Measurements from ENCODE around the gene CLDN20. TPM values are rescaled to one million over a fixed set of nuclear protein-coding genes. Genes with fewer than 3 reads are reported as not detected.

CLDN20 gene
- total and polyA plus RNA-seq, 2 of the 4 experiments (the other 2 are of a cell fraction) = not detected

- peaks cover 20% of the 10 kb centered on the region for H3K36me3 ChIP-seq (ENCODE audit: control insufficient read depth, insufficient read depth, low read length)
- H3K27me3 ChIP-seq (ENCODE audit: control insufficient read depth, insufficient read depth, low read length) = no peaks in the 10 kb centered on the region
- 0 out of 4 replicates have a peak, but pooled peaks cover 4 to 6% of the 10 kb centered on the region in 2 experiments for H3K79me1 ChIP-seq (ENCODE audit: low read depth in 1 of 2, low read length in 2 of 2)
- TF ChIP-seq SMC3 (IDR thresholded peaks at IDR 0.05; ENCODE audit: low read depth, low read length) (no peak), CHD1 (IDR thresholded peaks at IDR 0.05; ENCODE audit: low read depth, low read length) (no peak), ELK1 (IDR thresholded peaks at IDR 0.05; ENCODE audit: borderline replicate concordance, low read depth, low read length) (no peak), RAD21 (IDR thresholded peaks at IDR 0.05; ENCODE audit: low read length) (no peak), MXI1 (IDR thresholded peaks at IDR 0.05; ENCODE audit: borderline replicate concordance, low read depth, low read length) (no peak), RCOR1 (IDR thresholded peaks at IDR 0.05; ENCODE audit: insufficient replicate concordance, low read length) (no peak), MAZ (IDR thresholded peaks at IDR 0.05; ENCODE audit: borderline replicate concordance, low read depth, low read length) (no peak), BHLHE40 (IDR thresholded peaks at IDR 0.05; ENCODE audit: low read depth, low read length) (no peak), CEBPB (IDR thresholded peaks at IDR 0.05; ENCODE audit: low read depth, low read length) (no peak), RFX5 (IDR thresholded peaks at IDR 0.05; ENCODE audit: low read depth, low read length) (no peak), MAFK (IDR thresholded peaks at IDR 0.05; ENCODE audit: low read depth, low read length) (no peak), NFE2L2 (IDR thresholded peaks at IDR 0.05; ENCODE audit: low read depth, low read length) (no peak), POLR2A (IDR thresholded peaks at IDR 0.05; ENCODE audit: low read depth, low read length) (no peak), FOS (IDR thresholded peaks at IDR 0.05; ENCODE audit: low read depth, low read length) (no peak)
- TF ChIP-seq, protein P1, sequence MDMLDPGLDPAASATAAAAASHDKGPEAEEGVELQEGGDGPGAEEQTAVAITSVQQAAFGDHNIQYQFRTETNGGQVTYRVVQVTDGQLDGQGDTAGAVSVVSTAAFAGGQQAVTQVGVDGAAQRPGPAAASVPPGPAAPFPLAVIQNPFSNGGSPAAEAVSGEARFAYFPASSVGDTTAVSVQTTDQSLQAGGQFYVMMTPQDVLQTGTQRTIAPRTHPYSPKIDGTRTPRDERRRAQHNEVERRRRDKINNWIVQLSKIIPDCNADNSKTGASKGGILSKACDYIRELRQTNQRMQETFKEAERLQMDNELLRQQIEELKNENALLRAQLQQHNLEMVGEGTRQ (IDR thresholded peaks at IDR 0.05; ENCODE audit: low read depth, low read length) = no peak
- TF ChIP-seq, protein P2, sequence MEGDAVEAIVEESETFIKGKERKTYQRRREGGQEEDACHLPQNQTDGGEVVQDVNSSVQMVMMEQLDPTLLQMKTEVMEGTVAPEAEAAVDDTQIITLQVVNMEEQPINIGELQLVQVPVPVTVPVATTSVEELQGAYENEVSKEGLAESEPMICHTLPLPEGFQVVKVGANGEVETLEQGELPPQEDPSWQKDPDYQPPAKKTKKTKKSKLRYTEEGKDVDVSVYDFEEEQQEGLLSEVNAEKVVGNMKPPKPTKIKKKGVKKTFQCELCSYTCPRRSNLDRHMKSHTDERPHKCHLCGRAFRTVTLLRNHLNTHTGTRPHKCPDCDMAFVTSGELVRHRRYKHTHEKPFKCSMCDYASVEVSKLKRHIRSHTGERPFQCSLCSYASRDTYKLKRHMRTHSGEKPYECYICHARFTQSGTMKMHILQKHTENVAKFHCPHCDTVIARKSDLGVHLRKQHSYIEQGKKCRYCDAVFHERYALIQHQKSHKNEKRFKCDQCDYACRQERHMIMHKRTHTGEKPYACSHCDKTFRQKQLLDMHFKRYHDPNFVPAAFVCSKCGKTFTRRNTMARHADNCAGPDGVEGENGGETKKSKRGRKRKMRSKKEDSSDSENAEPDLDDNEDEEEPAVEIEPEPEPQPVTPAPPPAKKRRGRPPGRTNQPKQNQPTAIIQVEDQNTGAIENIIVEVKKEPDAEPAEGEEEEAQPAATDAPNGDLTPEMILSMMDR (conservative IDR thresholded peaks at IDR 0.05; ENCODE audit: low read depth, low read length) = no peak
- no TSS peak for BruUV-seq (replicated peaks)
- H3K9ac ChIP-seq (ENCODE audit: low read depth, low read length) = no peak overlapping the region
- H3K4ac ChIP-seq (ENCODE audit: low read depth, low read length) = no peak overlapping the region
- H3K4me3 ChIP-seq (ENCODE audit: insufficient read depth, low read depth, low read length) = no peak overlapping the region
- no peaks in the 10 kb centered on the region for H3K9me3 ChIP-seq (ENCODE audit: control insufficient read depth, insufficient read depth, low read length)
- no peak overlapping the region for H2BK120ac ChIP-seq (ENCODE audit: low read depth, low read length)
- H2BK20ac ChIP-seq (ENCODE audit: low read depth, low read length) = no peak overlapping the region
- WGBS, 2 experiments (ENCODE audit: extremely low coverage in 2 of 2, insufficient read length in 1 of 2) = no CpG with 5 or more reads among the region's 1 CpG
- POLR2A ChIA-PET (ENCODE audit: unreplicated experiment) = no interaction called here
- dilution Hi-C loops (cut with HindIII; ENCODE audit: low sequenced_read_pairs, unreplicated experiment) (no loop called here), in situ Hi-C loops (cut with MboI; ENCODE audit: low sequenced_read_pairs) (loop anchor here (5.0 kb wide), 1 partner anchor 321 kb away; no protein-coding TSS in a partner anchor), intact Hi-C loops (cut with micrococcal nuclease) (no loop called here)
- no peak overlapping the region for H2AK5ac ChIP-seq (ENCODE audit: low read depth, low read length)
- CTCF ChIA-PET = no interaction called here
- H4K20me1 ChIP-seq (ENCODE audit: insufficient read depth, low read length) = no peaks in the 10 kb centered on the region
- ATAC-seq (ENCODE audit: low read depth) (no peak), DNase-seq (no peak)
- H3K27ac ChIP-seq (ENCODE audit: insufficient read depth, low read length) = no peak overlapping the region
- H3K4me2 ChIP-seq (ENCODE audit: low read depth, low read length) = 0 out of 2 replicates have a peak overlapping the region, but pooled peaks have one; percentile 57
- H3K23ac ChIP-seq (ENCODE audit: low read depth, low read length) = no peak overlapping the region
- H3K56ac ChIP-seq (ENCODE audit: extremely low read depth, insufficient read depth, low read length) = no peak overlapping the region
- H3K4me1 ChIP-seq (ENCODE audit: control insufficient read depth, insufficient read depth, low read length) = peaks cover 10% of the 10 kb centered on the region
- H3K9me1 ChIP-seq (ENCODE audit: insufficient read depth, low read length) = peaks cover 6% of the 10 kb centered on the region; the same call in 1 of the 2 replicates
- no peak overlapping the region for H2BK5ac ChIP-seq (ENCODE audit: low read depth, low read length, poor library complexity, severe bottlenecking)
- H3K14ac ChIP-seq (replicated peaks; ENCODE audit: low read depth, low read length) = no peak overlapping the region
- H4K91ac ChIP-seq (ENCODE audit: insufficient read depth, low read depth, low read length) = no peak overlapping the region
- H3K18ac ChIP-seq (ENCODE audit: low read depth, low read length) = no peak overlapping the region
- peak overlapping the region; percentile 72; the same call in 1 of the 2 replicates for H4K5ac ChIP-seq (ENCODE audit: low read depth, low read length)
- H2BK15ac ChIP-seq (ENCODE audit: low read depth, low read length) = no peak overlapping the region
- H2AK9ac ChIP-seq (replicated peaks; ENCODE audit: low read depth, low read length, poor library complexity) = no peak overlapping the region
- no peak overlapping the region for H2AFZ ChIP-seq (replicated peaks; ENCODE audit: low read length, poor library complexity)
- H4K8ac ChIP-seq (ENCODE audit: low read depth in 2 of 2, low read length in 2 of 2) = no peak overlapping the region
Measured at GRCh38 chr6:155253337-155253736, 10.5 kb upstream of the CLDN20 start.

All from IMR-90 (cell line).